GM20431 (cell line): Measurements from ENCODE around the gene ICA1L.

Experiments
- in situ Hi-C: fragments of 300-500 bp; cut with MseI, MboI; formaldehyde crosslinking; loops from one replicate; pipeline ENCODE4 v1.15.0; 2020; ENCODE audit warnings: low sequenced_read_pairs; ENCODE audit not compliant: unreplicated experiment

Gene ICA1L

GRCh38 chr2:202752071-202752470 lies 119.5 kb downstream of the ICA1L start:
- in situ Hi-C loops, result no loop called here

- in situ Hi-C loops, result no loop called here
Observed at GRCh38 chr2:202750763-202751427, 120.7 kb downstream of the ICA1L start.

DNA sequence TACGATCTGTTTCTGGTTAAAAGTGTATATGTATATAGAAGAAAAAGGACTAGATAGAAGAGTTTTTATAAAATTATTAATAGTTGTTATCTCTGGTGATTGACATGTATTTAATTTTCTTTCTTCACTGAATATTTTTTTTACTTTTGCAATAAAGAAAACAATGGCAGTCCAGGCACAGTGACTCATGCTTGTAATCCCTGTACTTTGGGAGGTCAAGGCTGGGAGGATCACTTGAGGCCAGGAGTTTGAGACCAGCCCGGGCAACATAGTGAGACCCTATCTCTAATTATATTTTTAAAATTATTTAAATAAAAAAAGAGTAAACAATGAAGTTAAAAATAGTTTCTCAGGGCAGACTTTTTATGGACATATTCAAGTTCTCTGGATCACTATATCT lies 122.1 kb downstream of the ICA1L start:
- in situ Hi-C loops, result no loop called here

GRCh38 chr2:202743613-202744012 lies 128.0 kb downstream of the ICA1L start:
- in situ Hi-C loops, result no loop called here

DNA sequence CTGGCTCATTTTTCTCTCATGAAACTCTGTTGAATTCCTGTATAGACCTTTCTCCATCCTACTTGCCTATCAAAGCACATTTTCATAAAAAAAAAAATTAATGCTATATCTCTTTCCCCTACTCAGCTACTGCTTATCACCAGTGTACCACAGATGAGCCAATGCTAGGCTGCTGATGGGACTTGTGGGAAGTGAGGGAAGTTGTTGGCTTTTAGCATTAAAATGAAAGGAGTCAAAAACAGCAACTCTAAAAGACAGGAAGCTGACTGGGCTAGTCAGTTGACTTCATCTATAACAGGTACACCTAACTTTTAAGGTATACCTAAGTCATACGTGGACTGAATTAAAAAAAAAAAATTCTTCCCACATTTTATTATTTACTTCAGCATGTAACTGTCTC lies 134.7 kb downstream of the ICA1L start:
- in situ Hi-C loops, result no loop called here

DNA sequence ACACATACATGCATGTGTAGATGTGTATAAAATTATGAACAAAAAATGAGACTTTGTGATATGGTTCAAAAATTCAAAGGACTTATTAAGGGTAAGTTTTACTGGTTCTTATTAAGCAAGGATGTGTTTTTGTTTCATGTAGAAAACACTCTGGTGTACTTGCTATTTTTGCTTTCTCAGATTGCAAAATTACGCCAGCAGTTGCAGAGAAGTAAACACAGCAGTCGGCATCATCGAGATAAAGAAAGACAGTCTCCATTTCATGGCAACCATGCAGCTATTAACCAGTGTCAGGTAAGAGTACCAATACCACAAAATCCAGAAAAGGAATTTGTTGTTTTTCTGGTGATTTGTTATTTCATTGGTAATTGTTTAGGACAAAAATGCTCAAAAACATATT lies 145.5 kb downstream of the ICA1L start:
- in situ Hi-C loops, result no loop called here

- in situ Hi-C loops, result no loop called here
Observed at GRCh38 chr2:202723746-202724145, 147.8 kb downstream of the ICA1L start.
